ENCODE data around the gene MRGPRX4. TPM values are rescaled to one million over a fixed set of nuclear protein-coding genes. Genes with fewer than 3 reads are reported as not detected.
"Not testable (repeated sequence)": the region's sequence is repeated elsewhere in the genome, so short reads cannot be mapped to it uniquely, and the experiment has no call there.

Gene MRGPRX4
- not detected for total RNA-seq
- long read RNA-seq = 0 reads

DNA sequence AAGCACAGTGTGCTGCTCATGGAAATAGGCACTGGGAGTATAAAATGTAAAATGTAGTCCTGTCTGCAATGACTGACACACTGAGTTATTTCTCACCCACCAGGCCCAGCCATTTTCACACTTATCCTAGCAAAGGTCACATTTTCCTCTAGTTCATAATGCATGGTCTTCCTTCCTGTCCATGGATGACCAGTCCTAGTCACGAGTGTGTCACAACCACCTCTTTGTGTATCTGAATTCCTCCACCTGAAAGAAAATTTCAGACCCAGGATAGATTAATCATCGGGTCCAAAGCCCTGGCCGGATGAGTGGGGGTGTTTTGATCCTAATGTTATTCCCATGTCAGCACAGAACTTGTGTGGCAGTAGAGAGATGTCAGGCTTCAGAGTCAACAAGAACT, at the start of gene MRGPRX4:
TSS of gene MRGPRX4 (plus strand) at position 172 of the 400 bp plus-strand sequence. CDS start 420 bp downstream, outside the sequence.
- Histone ChIP-seq H3K27ac (no peak within 1 kb of the TSS), H3K27me3 (peaks cover 5% of the 10 kb centered on the region), H3K36me3 (no peaks in the 10 kb centered on the region), H3K4me1 (no peaks in the 10 kb centered on the region), H3K4me3 (no peak within 1 kb of the TSS), H3K9me3 (no peaks in the 10 kb centered on the region)
- no peak for ATAC-seq
- no peak for DNase-seq
- intact Hi-C loops (cut with DNase I) = no loop called here
- TF ChIP-seq, protein P1, sequence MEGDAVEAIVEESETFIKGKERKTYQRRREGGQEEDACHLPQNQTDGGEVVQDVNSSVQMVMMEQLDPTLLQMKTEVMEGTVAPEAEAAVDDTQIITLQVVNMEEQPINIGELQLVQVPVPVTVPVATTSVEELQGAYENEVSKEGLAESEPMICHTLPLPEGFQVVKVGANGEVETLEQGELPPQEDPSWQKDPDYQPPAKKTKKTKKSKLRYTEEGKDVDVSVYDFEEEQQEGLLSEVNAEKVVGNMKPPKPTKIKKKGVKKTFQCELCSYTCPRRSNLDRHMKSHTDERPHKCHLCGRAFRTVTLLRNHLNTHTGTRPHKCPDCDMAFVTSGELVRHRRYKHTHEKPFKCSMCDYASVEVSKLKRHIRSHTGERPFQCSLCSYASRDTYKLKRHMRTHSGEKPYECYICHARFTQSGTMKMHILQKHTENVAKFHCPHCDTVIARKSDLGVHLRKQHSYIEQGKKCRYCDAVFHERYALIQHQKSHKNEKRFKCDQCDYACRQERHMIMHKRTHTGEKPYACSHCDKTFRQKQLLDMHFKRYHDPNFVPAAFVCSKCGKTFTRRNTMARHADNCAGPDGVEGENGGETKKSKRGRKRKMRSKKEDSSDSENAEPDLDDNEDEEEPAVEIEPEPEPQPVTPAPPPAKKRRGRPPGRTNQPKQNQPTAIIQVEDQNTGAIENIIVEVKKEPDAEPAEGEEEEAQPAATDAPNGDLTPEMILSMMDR (IDR thresholded peaks at IDR 0.05) = no peak

DNA sequence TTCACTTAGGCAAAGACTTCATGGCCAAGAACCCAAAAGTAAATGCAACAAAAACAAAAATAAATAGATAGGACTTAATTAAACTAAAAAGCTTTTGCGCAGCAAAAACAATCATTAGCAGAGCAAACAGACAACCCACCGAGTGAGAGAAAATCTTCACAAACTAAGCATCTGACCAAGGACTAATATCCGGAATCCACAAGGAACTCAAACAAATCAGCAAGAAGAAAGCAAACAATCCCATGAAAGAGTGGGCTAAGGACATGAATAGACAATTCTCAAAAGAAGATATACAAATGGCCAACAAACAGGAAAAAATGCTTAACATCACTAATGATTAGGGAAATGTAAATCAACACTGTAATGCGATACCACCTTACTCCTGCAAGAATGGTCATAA, 41.5 kb upstream of the MRGPRX4 start:
- H3K4me3 ChIP-seq; H3K36me3 ChIP-seq; H3K4me1 ChIP-seq; DNase-seq; H3K9me3 ChIP-seq; H3K27ac ChIP-seq; ATAC-seq; intact Hi-C loops (cut with DNase I): not testable (repeated sequence)
- H3K27me3 ChIP-seq = peaks cover 11% of the 10 kb centered on the region

DNA sequence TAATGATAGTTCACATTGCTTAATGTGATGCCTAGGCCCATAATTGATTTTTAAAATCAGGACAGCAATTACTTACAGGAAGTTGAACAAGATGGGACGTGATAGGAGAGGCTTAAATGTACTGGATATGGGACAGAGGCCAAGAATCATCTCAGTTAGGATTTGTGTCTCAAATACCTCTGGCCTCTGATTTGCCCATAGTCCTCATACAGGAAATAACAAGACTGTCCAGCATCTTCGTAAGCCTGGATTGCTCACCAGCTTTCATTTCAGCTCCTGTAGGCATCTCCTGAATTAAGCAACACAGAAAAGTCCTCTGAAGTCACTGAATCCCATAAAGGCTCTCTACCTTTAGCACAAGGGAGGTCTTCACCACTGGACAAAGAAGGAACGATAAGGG, 40.3 kb upstream of the MRGPRX4 start, which contains the start of gene MRGPRX3:
TSS of gene MRGPRX3 (plus strand) at position 231 of the 400 bp plus-strand sequence. CDS start 4,632 bp downstream, outside the sequence.
- ATAC-seq = no peak
- Histone ChIP-seq H3K27me3 (peaks cover 11% of the 10 kb centered on the region), H3K4me3 (no peak within 1 kb of the TSS), H3K4me1 (no peaks in the 10 kb centered on the region), H3K9me3 (no peaks in the 10 kb centered on the region), H3K27ac (no peak within 1 kb of the TSS), H3K36me3 (no peaks in the 10 kb centered on the region)
- intact Hi-C loops (cut with DNase I) = no loop called here
- TF ChIP-seq, protein P1 (IDR thresholded peaks at IDR 0.05) = no peak
- DNase-seq = no peak

DNA sequence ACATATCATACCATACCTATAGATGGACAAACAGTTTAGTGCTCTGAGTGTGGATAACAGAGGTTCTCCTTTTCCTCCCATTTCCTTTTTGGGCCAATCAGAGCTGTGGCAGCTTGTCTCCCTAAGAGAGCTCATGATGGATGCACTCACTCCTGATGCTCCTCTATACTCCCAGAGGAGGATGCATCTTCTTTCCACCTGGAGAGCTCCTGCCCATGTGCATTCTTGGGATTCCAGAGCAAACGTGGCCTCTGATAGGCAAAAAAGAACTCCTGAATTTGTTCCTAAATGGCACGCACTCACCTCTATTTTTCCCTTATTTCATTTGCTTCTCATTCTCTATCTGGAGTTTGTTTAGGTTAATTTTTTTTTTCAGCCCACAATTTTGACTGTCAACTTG, 37.3 kb upstream of the MRGPRX4 start:
- Histone ChIP-seq H3K4me3 (no peak overlapping the region), H3K36me3 (no peaks in the 10 kb centered on the region), H3K27ac (no peak overlapping the region), H3K27me3 (no peaks in the 10 kb centered on the region), H3K4me1 (no peaks in the 10 kb centered on the region), H3K9me3 (no peaks in the 10 kb centered on the region)
- intact Hi-C loops (cut with DNase I) = no loop called here
- DNase-seq (no peak), ATAC-seq (no peak)
- TF ChIP-seq, protein P1 (IDR thresholded peaks at IDR 0.05) = no peak

DNA sequence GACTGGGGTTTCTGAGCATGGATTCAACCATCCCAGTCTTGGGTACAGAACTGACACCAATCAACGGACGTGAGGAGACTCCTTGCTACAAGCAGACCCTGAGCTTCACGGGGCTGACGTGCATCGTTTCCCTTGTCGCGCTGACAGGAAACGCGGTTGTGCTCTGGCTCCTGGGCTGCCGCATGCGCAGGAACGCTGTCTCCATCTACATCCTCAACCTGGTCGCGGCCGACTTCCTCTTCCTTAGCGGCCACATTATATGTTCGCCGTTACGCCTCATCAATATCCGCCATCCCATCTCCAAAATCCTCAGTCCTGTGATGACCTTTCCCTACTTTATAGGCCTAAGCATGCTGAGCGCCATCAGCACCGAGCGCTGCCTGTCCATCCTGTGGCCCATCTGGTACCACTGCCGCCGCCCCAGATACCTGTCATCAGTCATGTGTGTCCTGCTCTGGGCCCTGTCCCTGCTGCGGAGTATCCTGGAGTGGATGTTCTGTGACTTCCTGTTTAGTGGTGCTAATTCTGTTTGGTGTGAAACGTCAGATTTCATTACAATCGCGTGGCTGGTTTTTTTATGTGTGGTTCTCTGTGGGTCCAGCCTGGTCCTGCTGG, 35.3 kb upstream of the MRGPRX4 start:
- TF ChIP-seq, protein P1 (IDR thresholded peaks at IDR 0.05) = no peak
- Histone ChIP-seq H3K9me3 (no peaks in the 10 kb centered on the region), H3K4me1 (no peaks in the 10 kb centered on the region), H3K27ac (no peak overlapping the region), H3K4me3 (no peak overlapping the region), H3K27me3 (no peaks in the 10 kb centered on the region), H3K36me3 (no peaks in the 10 kb centered on the region)
- DNase-seq (no peak), ATAC-seq (no peak)
- intact Hi-C loops (cut with DNase I) = no loop called here

DNA sequence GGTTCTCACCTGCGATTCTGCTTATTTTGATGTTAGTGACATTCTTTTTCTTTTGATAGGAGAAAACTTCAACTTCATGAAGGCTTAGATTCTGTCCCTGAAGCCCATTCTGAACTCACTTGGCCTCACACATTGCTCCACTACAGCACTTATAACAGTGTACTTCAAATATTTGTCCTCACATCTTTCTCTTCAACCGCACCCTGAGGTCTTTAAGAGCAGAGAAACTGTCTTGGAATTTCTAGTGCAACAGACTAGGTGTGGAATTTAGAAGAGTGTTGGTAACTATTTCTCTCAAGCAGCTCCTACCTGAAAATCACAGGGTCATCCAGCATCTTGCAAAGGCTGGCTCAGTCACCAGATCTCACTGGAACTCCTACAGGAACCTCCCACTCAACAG, 32.5 kb upstream of the MRGPRX4 start:
- TF ChIP-seq, protein P1 (IDR thresholded peaks at IDR 0.05) = no peak
- Histone ChIP-seq H3K4me3 (no peak overlapping the region), H3K27me3 (no peaks in the 10 kb centered on the region), H3K36me3 (no peaks in the 10 kb centered on the region), H3K27ac (no peak overlapping the region), H3K4me1 (no peaks in the 10 kb centered on the region), H3K9me3 (no peaks in the 10 kb centered on the region)
- intact Hi-C loops (cut with DNase I) = no loop called here
- peak; percentile 85 for ATAC-seq
- DNase-seq = no peak

Data from upper lobe of right lung (tissue), 1 donor.